Kidney (tissue), 14 donors: Measurements from ENCODE around the gene EPDR1. TPM values are rescaled to one million over a fixed set of nuclear protein-coding genes. Genes with fewer than 3 reads are reported as not detected.

Experiments
- DNase-seq, 5 donors: peaks; one replicate each; pipeline ENCODE4 v3.0.0-alpha.2; 2013 to 2020
- FAIRE-seq: peaks from 2 replicates; lab custom pipeline; 2012; peaks lifted over from hg19 to GRCh38; lab: Jason Lieb, UNC
- H3K27ac ChIP-seq, 2 donors: one replicate each; pipeline ENCODE4 v1.7.0; 2013; ENCODE audit warnings: low read depth in 2 of 2, low read length in 2 of 2, inconsistent platforms in 1 of 2
- H3K27me3 ChIP-seq: one replicate; pipeline ENCODE4 v1.7.1; 2013; ENCODE audit warnings: low read length, inconsistent platforms; ENCODE audit not compliant: control insufficient read depth, insufficient read depth
- H3K36me3 ChIP-seq, 3 donors: one replicate each; pipeline versions ENCODE4 v1.7.0 to v1.7.1; 2013; ENCODE audit warnings: low read length in 3 of 3, control low read depth in 1 of 3, inconsistent platforms in 1 of 3; ENCODE audit not compliant: insufficient read depth in 3 of 3, control insufficient read depth in 2 of 3
- H3K4me1 ChIP-seq, 3 donors: one replicate each; pipeline versions ENCODE4 v1.7.0 to v1.7.1; 2013; ENCODE audit warnings: low read length in 3 of 3, inconsistent platforms in 1 of 3, low read depth in 1 of 3; ENCODE audit not compliant: control insufficient read depth in 2 of 3, insufficient read depth in 2 of 3
- H3K4me3 ChIP-seq, 3 donors: one replicate each; pipeline versions ENCODE4 v1.7.0 to v1.8.1; 2013; ENCODE audit warnings: low read length in 3 of 3, control low read depth in 1 of 3, inconsistent platforms in 1 of 3
- H3K9ac ChIP-seq, 3 donors: one replicate each; pipeline versions ENCODE4 v1.7.0 to v1.7.1; 2013; ENCODE audit warnings: low read length in 3 of 3, control low read depth in 1 of 3, inconsistent platforms in 1 of 3
- H3K9me3 ChIP-seq, 3 donors: one replicate each; pipeline versions ENCODE4 v1.7.0 to v1.7.1; 2013; ENCODE audit warnings: low read length in 3 of 3, control low read depth in 1 of 3, inconsistent platforms in 1 of 3; ENCODE audit not compliant: control insufficient read depth in 2 of 3, insufficient read depth in 1 of 3
- CTCF ChIP-seq: IDR thresholded peaks from 3 replicates; pipeline ENCODE4 v1.5.1; 2012; ENCODE audit warnings: mild to moderate bottlenecking, moderate library complexity, borderline replicate concordance; ENCODE audit not compliant: insufficient read depth; ENCODE audit errors: extremely low read depth
- intact Hi-C: fragments of 100-400 bp; cut with DNase I; formaldehyde crosslinking; loops from one replicate; pipeline ENCODE4 v1.11.1; 2022
- polyA plus RNA-seq: library from polyadenylated mRNA; stranded (reverse); fragments of 350-450 nt; fragmentation: Illumina TruSeq; extraction: RNeasy Lipid Tissue Mini Kit (QIAGEN cat#74804); gene quantifications from one replicate; pipeline ENCODE4 v1.2.3, GENCODE V29; 2014; ENCODE audit warnings: low read depth, low replicate concordance; ENCODE audit not compliant: insufficient read depth
- total RNA-seq: library from RNA; stranded (reverse); fragmentation: NEBNext Ultra II Directional; extraction: Animal tissue kit (Norgen Biotek cat#: 25700); gene quantifications from one replicate; pipeline ENCODE4 v1.2.1, GENCODE V29; 2021
- donor health status: control.
- donor health status: control.
- donor health status: control.
- donor health status: control.
- donor health status: control.
- donor health status: DM: yes; HTN: yes; CAD: no.
- donor health status: Normal renal cell carcinoma (clear cell type).

Gene EPDR1
- total and polyA plus RNA-seq, 2 donors from 2014 or later: 17.0 to 25.2 TPM

DNA sequence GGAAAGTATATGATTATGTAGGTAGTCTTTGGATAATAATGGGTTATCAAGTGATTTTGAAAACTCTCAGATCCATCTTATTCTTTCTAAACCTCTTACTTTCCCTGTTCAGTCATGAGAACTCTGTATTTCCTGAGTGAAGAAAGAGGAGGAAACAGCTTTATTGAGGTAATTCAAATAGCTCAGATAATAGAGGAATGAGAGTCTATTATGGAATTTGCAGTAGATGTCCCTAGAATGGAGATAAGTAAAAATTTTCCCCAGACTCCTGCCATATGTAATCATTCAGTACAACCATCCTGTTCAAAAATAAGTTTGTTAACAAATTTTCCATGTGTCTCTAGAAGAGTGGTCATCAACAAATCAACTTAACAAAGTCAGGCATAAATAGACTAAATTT, 36.4 kb downstream of the EPDR1 start:
- Histone ChIP-seq H3K36me3 (no peaks in the 10 kb centered on the region), H3K9me3 (no peaks in the 10 kb centered on the region), H3K27ac (no peak overlapping the region), H3K4me3 (no peak overlapping the region), H3K4me1 (no peaks in the 10 kb centered on the region), H3K27me3 (no peaks in the 10 kb centered on the region), H3K9ac (no peak overlapping the region)
- no peak for TF ChIP-seq CTCF
- DNase-seq (no peak), FAIRE-seq (no peak)
- intact Hi-C loops: no loop called here

DNA sequence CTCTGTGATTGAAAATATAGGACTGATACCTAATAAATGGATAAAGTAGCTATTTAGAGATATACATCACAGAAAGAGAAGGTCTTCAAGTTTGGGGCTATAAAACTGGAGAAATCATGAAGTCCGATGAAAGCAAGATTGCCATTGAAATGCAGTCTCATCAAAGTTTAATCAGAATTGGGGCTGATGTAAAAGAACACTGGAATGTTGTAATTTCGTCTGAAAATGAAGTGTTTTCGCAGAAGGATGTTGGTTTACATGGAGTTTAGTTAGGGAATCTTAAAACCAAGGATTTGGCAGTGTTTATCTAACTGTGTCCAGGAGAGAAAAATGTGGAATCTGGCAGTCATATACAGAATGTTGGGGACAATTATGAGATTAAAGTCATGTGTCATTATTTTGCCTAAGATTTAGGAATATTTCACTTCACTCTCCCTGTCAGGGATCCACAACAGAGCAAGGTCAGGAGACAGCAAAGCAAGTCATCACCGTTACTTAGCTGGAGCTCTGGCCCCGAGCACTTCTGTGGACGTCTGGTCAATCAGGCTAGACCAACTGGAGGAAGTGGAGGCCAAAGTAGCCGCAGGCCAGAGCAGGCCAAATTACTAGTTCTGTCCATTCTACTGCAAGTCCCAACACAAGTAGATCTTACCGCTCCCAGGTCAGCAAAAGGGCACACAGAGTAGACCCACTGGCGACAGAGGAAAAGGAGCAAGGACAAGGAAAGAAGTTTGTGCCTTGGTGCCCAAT, 37.0 kb downstream of the EPDR1 start:
- no peaks in the 10 kb centered on the region for H3K27me3 ChIP-seq
- no peak for DNase-seq
- no peak for TF ChIP-seq CTCF
- no peak overlapping the region for H3K27ac ChIP-seq
- no peak overlapping the region for H3K4me3 ChIP-seq
- H3K4me1 ChIP-seq: no peaks in the 10 kb centered on the region
- no peaks in the 10 kb centered on the region for H3K36me3 ChIP-seq
- no peaks in the 10 kb centered on the region for H3K9me3 ChIP-seq
- FAIRE-seq: no peak
- H3K9ac ChIP-seq: no peak overlapping the region
- intact Hi-C loops: no loop called here

DNA sequence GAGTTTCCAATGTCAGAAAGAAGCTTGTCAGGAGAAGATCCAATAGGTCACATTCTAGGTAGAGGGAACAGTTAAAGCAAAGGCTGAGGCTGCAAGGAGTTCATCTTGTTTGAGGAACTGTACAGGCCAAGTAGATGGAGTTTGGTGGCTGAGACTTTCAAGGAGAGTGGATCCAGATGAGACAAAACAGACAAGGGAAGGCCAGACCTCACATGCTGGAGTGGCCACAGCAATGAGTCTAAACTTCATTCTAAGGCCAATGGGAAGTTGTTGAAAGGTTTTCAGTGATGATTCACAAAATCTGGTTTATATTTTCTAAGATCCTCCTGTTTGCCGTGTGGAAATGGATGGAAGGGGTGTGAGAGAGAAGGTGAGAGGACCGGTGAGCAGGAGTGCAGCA, 40.0 kb downstream of the EPDR1 start:
- no peaks in the 10 kb centered on the region for H3K36me3 ChIP-seq

More for the DNA sequence above, 40.0 kb downstream of the EPDR1 start:
- Histone ChIP-seq H3K9ac (no peak overlapping the region), H3K4me1 (no peaks in the 10 kb centered on the region), H3K27me3 (no peaks in the 10 kb centered on the region), H3K4me3 (no peak overlapping the region), H3K27ac (no peak overlapping the region), H3K9me3 (no peaks in the 10 kb centered on the region)
- intact Hi-C loops: no loop called here
- no peak for TF ChIP-seq CTCF
- FAIRE-seq (no peak), DNase-seq (no peak)
